ENCODE data around the gene KDR. TPM values are rescaled to one million over a fixed set of nuclear protein-coding genes. Genes with fewer than 3 reads are reported as not detected.

Gene KDR
- total and polyA plus RNA-seq, 10 of the 15 experiments (the other 5 are each of a cell fraction or from before 2014, with no cell fraction given) = 0.04 to 0.13 TPM; not detected in 8

DNA sequence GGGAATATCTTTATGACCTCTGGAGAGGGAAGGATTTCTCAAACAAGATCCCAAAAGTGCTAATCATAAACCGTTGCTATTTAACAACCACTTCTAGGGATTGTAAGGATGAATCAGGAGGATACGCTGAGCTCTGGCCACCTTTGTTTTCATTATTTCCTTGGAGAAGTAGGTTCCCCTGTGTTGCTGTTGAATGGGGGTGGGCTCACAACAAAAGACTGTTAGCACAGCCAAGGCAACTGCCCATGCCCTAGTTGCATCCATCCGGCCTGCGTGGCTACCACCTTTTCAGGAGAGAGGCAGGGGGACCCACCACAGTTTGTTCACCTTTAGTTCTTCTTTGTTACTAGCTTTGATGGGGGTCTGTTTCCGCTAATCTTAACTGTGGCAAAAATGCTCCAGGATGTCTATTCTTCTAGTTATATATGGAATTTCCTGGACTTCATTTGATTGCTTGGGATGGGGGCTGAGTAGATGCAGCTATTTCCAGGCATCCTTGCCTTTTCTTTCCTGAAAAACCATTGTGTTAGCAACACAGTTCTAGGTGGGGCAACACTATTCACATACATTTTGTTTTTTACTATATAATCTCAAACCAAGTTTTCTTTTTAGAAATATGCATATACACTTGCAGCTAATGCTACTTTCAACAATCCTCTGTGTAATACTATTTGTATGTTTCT lies 95.4 kb downstream of the KDR start (continued):
- TF ChIP-seq E2F8 (IDR thresholded peaks at IDR 0.05; ENCODE audit: low read depth, partially characterized antibody) = no peak

GRCh38 chr4:55029321-55029720 lies 96.1 kb downstream of the KDR start:
- no peaks in the 10 kb centered on the region for H4K20me1 ChIP-seq (ENCODE audit: control insufficient read depth, insufficient read depth)
- no peak overlapping the region for H2AFZ ChIP-seq (ENCODE audit: control insufficient read depth, low read depth, low read length)
- H3K4me2 ChIP-seq (ENCODE audit: control insufficient read depth, insufficient read depth) = no peak overlapping the region
- ChIA-PET SMC1A (ENCODE audit: uncharacterized antibody, unreplicated experiment) (interaction anchor here (0.9 kb wide), 1 partner anchor 11 kb away, joined by 3 read pairs; no protein-coding TSS in a partner anchor), CTCF (no interaction called here), RAD21 (ENCODE audit: unreplicated experiment) (no interaction called here), POLR2A (no interaction called here)
- no peaks in the 10 kb centered on the region for H3K9me3 ChIP-seq (replicated peaks; ENCODE audit: control insufficient read depth, insufficient read depth, low read length)
- H3K4me1 ChIP-seq (ENCODE audit: control insufficient read depth, insufficient read depth, low read length) = no peaks in the 10 kb centered on the region
- no peak overlapping the region for H3K27ac ChIP-seq (ENCODE audit: control insufficient read depth, insufficient read depth)
- TF ChIP-seq RAD51 (IDR thresholded peaks at IDR 0.05) (no peak), SMARCA5 (IDR thresholded peaks at IDR 0.05) (no peak), EED (IDR thresholded peaks at IDR 0.05; ENCODE audit: low read depth) (no peak), RAD21 (IDR thresholded peaks at IDR 0.05; ENCODE audit: insufficient read depth, low read depth, low read length) (no peak), JUND (IDR thresholded peaks at IDR 0.05; ENCODE audit: low read depth, low read length) (no peak), PML (IDR thresholded peaks at IDR 0.05; ENCODE audit: low read length) (no peak), ASH2L (IDR thresholded peaks at IDR 0.05; ENCODE audit: borderline replicate concordance, low read depth) (no peak)
- FAIRE-seq (no peak), DNase-seq (ENCODE audit: low read depth, low spot score) (no peak), ATAC-seq (no peak)
- no peak overlapping the region for H3K4me3 ChIP-seq
- H3K27me3 ChIP-seq (replicated peaks in 1 of 2; ENCODE audit: control insufficient read depth in 2 of 2, insufficient read depth in 2 of 2, low read length in 1 of 2) = no peaks in the 10 kb centered on the region
- H3K36me3 ChIP-seq (ENCODE audit: control insufficient read depth in 2 of 2, insufficient read depth in 2 of 2, low read length in 1 of 2) = no peaks in the 10 kb centered on the region
- no peaks in the 10 kb centered on the region for H3K79me2 ChIP-seq (ENCODE audit: control insufficient read depth, insufficient read depth, low read length)
- intact Hi-C loops (cut with micrococcal nuclease; ENCODE audit: unreplicated experiment) (no loop called here), in situ Hi-C loops (cut with MboI) (no loop called here)
- no TSS peak for BruUV-seq (replicated peaks)
- 0% methylated on average over 1 of the region's 1 CpG for WGBS (ENCODE audit: insufficient coverage, insufficient replicate concordance, low lambda C conversion rate, missing lambda C conversion rate)
- no peak overlapping the region for H3K9ac ChIP-seq (ENCODE audit: control insufficient read depth, insufficient read depth, low read length)

Small RNA genes within 50 kb of the gene (small RNA-seq; reads per million reads assigned to genes)
- gene RN7SL424P (not detected), gene RNU6-410P (not detected)

Other genes with a start within 250 kb of the KDR start
- 5.8 and 6.0 TPM in 2 replicates for gene SRD5A3, start 220.6 kb upstream of the KDR start, total RNA-seq (2014; rRNA removed)
- 4.7 and 6.4 TPM in 2 replicates for gene SRD5A3, start 220.6 kb upstream of the KDR start, total RNA-seq (2014; rRNA removed; fragmentation: Illumina TruSeq; extraction: Trizol)
- 7.7 and 10.1 TPM in 2 replicates for gene SRD5A3, start 220.6 kb upstream of the KDR start, total RNA-seq (2021)
- gene SRD5A3, start 220.6 kb upstream of the KDR start, polyA plus RNA-seq (2011; rRNA removed) = 1.6 and 2.6 TPM in 2 replicates
- 7.4 and 7.9 TPM in 2 replicates for gene SRD5A3, start 220.6 kb upstream of the KDR start, polyA plus RNA-seq (2014; fragmentation: Illumina TruSeq; extraction: Trizol)
- 1 to 10 TPM; 1.6 to 4.5 TPM for gene SRD5A3, start 220.6 kb upstream of the KDR start, polyA plus RNA-seq (2014; fragmentation: Nextera tagmentation; extraction: Ambion mirVana)
- gene SRD5A3, start 220.6 kb upstream of the KDR start, polyA plus RNA-seq (2014; rRNA removed) = 5.6 and 6.4 TPM in 2 replicates
- 10 to 100 TPM; 16.1 to 20.4 TPM for gene SRD5A3, start 220.6 kb upstream of the KDR start, polyA plus RNA-seq (2016; fragmentation: Nextera tagmentation; extraction: Ambion mirVana)